H1 (cell line): Measurements from ENCODE around the gene BAZ1B. TPM values are rescaled to one million over a fixed set of nuclear protein-coding genes. Genes with fewer than 3 reads are reported as not detected.
A peak's percentile ranks its signal among the peaks of the same experiment; 100 is the strongest.

Experiments
- CTCF ChIA-PET: fragments of 300-600 bp; sonication (Branson Sonifier 250); formaldehyde crosslinking; loops from one replicate; lab custom pipeline; 2021; ENCODE audit not compliant: partially characterized antibody; lab: Charles Lee
- POLR2A ChIA-PET: fragments of 300-600 bp; sonication (Branson Sonifier 250); formaldehyde crosslinking; loops from one replicate; lab custom pipeline; 2021; ENCODE audit warnings: inconsistent platforms; ENCODE audit not compliant: partially characterized antibody; lab: Charles Lee
- DNase-seq, 2 experiments: peaks; one replicate each; pipeline versions ENCODE4 v3.0.0 to v3.0.0-alpha.2; 2010 to 2022; ENCODE audit warnings: low spot score in 2 of 2, low read depth in 1 of 2, mixed read lengths in 1 of 2
- FAIRE-seq: peaks from 2 replicates; lab custom pipeline; 2011; peaks lifted over from hg19 to GRCh38; lab: Jason Lieb, UNC
- H2AFZ ChIP-seq: 2 replicates; pipeline ENCODE4 v1.8.1; 2012; ENCODE audit warnings: low read length, inconsistent platforms
- H2AK5ac ChIP-seq: 2 replicates; pipeline ENCODE4 v1.6.1; 2013; ENCODE audit warnings: low read depth, low read length
- H2BK120ac ChIP-seq: replicated peaks from 2 replicates; pipeline ENCODE3; 2013; ENCODE audit warnings: low read depth, low read length, inconsistent platforms
- H2BK12ac ChIP-seq: 2 replicates; pipeline ENCODE4 v1.6.1; 2013; ENCODE audit warnings: low read depth, low read length
- H2BK15ac ChIP-seq: 2 replicates; pipeline ENCODE4 v1.6.1; 2013; ENCODE audit warnings: low read length
- H2BK20ac ChIP-seq: 2 replicates; pipeline ENCODE4 v1.6.1; 2013; ENCODE audit warnings: low read length
- H2BK5ac ChIP-seq: 2 replicates; pipeline ENCODE4 v1.6.1; 2013; ENCODE audit warnings: low read depth, low read length
- H3K14ac ChIP-seq: 2 replicates; pipeline ENCODE4 v1.6.1; 2013; ENCODE audit warnings: inconsistent platforms; ENCODE audit not compliant: insufficient read length
- H3K18ac ChIP-seq: 2 replicates; pipeline ENCODE4 v1.6.1; 2013; ENCODE audit warnings: low read length; ENCODE audit errors: extremely low read depth
- H3K23ac ChIP-seq: 2 replicates; pipeline ENCODE4 v1.6.1; 2013; ENCODE audit warnings: inconsistent platforms; ENCODE audit not compliant: insufficient read length
- H3K23me2 ChIP-seq: 2 replicates; pipeline ENCODE4 v1.6.1; 2013; ENCODE audit warnings: low read depth, low read length
- H3K27ac ChIP-seq: 2 replicates; pipeline ENCODE4 v1.6.1; 2011; ENCODE audit warnings: low read depth, low read length, inconsistent platforms
- H3K27me3 ChIP-seq, 4 experiments: replicated peaks in 1 of 4; 1 replicate in 1 of 4; 2 replicates in 3 of 4; pipeline versions ENCODE4 v1.6.1 to v1.8.1; 2011 to 2013; ENCODE audit warnings: low read length in 3 of 4, mild to moderate bottlenecking in 3 of 4, inconsistent platforms in 2 of 4, mixed read lengths in 2 of 4, moderate library complexity in 1 of 4; ENCODE audit not compliant: control insufficient read depth in 3 of 4, insufficient read depth in 3 of 4; ENCODE audit errors: extremely low read depth in 1 of 4
- H3K36me3 ChIP-seq, 4 experiments: 2 replicates each; pipeline versions ENCODE4 v1.6.1 to v1.8.1; 2011 to 2013; ENCODE audit warnings: mild to moderate bottlenecking in 4 of 4, low read length in 3 of 4, moderate library complexity in 2 of 4, control low read depth in 1 of 4, inconsistent platforms in 1 of 4; ENCODE audit not compliant: insufficient read depth in 4 of 4, control insufficient read depth in 2 of 4
- H3K4ac ChIP-seq: replicated peaks from 2 replicates; pipeline ENCODE3; 2013; ENCODE audit warnings: low read length, low read depth, mixed read lengths, inconsistent platforms; ENCODE audit not compliant: insufficient read length
- H3K4me1 ChIP-seq, 4 experiments: replicated peaks in 1 of 4; 1 replicate in 1 of 4; 2 replicates in 3 of 4; pipeline versions ENCODE4 v1.6.1 to v1.8.1; 2011 to 2013; ENCODE audit warnings: low read length in 3 of 4, inconsistent platforms in 2 of 4, mixed read lengths in 1 of 4; ENCODE audit not compliant: insufficient read depth in 4 of 4, control insufficient read depth in 3 of 4
- H3K4me2 ChIP-seq, 2 experiments: 2 replicates each; pipeline versions ENCODE4 v1.6.1 to v1.8.1; 2011 to 2013; ENCODE audit warnings: low read depth in 2 of 2, low read length in 2 of 2, control low read depth in 1 of 2, inconsistent platforms in 1 of 2, mild to moderate bottlenecking in 1 of 2; ENCODE audit not compliant: insufficient read depth in 1 of 2
- H3K4me3 ChIP-seq, 4 experiments: fragments of 200-600, 300-600 bp in 1 of 4; sonication (generic), shearing (Covaris generic), sonication (Bioruptor Twin) in 1 of 4; 2 replicates each; pipeline versions ENCODE4 v1.5.1 to v1.8.1; 2011 to 2016; ENCODE audit warnings: low read length in 4 of 4, low read depth in 3 of 4, control low read depth in 2 of 4, inconsistent platforms in 2 of 4, mild to moderate bottlenecking in 2 of 4, mixed read lengths in 1 of 4, moderate library complexity in 1 of 4; ENCODE audit not compliant: insufficient read depth in 2 of 4; ENCODE audit errors: extremely low read depth in 1 of 4
- H3K56ac ChIP-seq: replicated peaks from 2 replicates; pipeline ENCODE3; 2013; ENCODE audit warnings: low read depth, mild to moderate bottlenecking, mixed read lengths, low read length, inconsistent platforms; ENCODE audit not compliant: insufficient read length
- H3K79me1 ChIP-seq: 2 replicates; pipeline ENCODE4 v1.6.1; 2013; ENCODE audit warnings: low read depth, low read length, control low read depth
- H3K79me2 ChIP-seq, 2 experiments: 2 replicates each; pipeline versions ENCODE4 v1.6.1 to v1.8.1; 2012 to 2013; ENCODE audit warnings: low read length in 2 of 2, mild to moderate bottlenecking in 2 of 2, inconsistent platforms in 1 of 2; ENCODE audit not compliant: insufficient read depth in 2 of 2, control insufficient read depth in 1 of 2
- H3K9ac ChIP-seq, 4 experiments: replicated peaks in 1 of 4; 1 replicate in 1 of 4; 2 replicates in 3 of 4; pipeline versions ENCODE4 v1.6.1 to v1.8.1; 2011 to 2013; ENCODE audit warnings: low read depth in 3 of 4, low read length in 3 of 4, control low read depth in 2 of 4, mild to moderate bottlenecking in 2 of 4, moderate library complexity in 2 of 4, inconsistent platforms in 1 of 4; ENCODE audit errors: extremely low read depth in 1 of 4
- H3K9me3 ChIP-seq, 2 experiments: 2 replicates each; pipeline versions ENCODE4 v1.6.1 to v1.8.1; 2012 to 2013; ENCODE audit warnings: mild to moderate bottlenecking in 2 of 2, moderate library complexity in 2 of 2, control low read depth in 1 of 2, inconsistent platforms in 1 of 2, low read depth in 1 of 2, low read length in 1 of 2, mixed read lengths in 1 of 2; ENCODE audit not compliant: insufficient read depth in 2 of 2
- H4K20me1 ChIP-seq, 2 experiments: replicated peaks in 1 of 2; 2 replicates each; pipeline versions ENCODE3 to v1.8.1; 2011 to 2013; ENCODE audit warnings: inconsistent platforms in 2 of 2, low read length in 2 of 2, mild to moderate bottlenecking in 1 of 2; ENCODE audit not compliant: insufficient read depth in 2 of 2, control insufficient read depth in 1 of 2
- H4K5ac ChIP-seq: 2 replicates; pipeline ENCODE4 v1.6.1; 2013; ENCODE audit warnings: low read length, low read depth, mixed read lengths, inconsistent platforms; ENCODE audit not compliant: insufficient read length
- H4K8ac ChIP-seq: 2 replicates; pipeline ENCODE4 v1.8.0; 2013; ENCODE audit warnings: mild to moderate bottlenecking, moderate library complexity, low read length, inconsistent platforms; ENCODE audit not compliant: insufficient read depth; ENCODE audit errors: extremely low read depth
- H4K91ac ChIP-seq: replicated peaks from 2 replicates; pipeline ENCODE3; 2013; ENCODE audit warnings: low read length, mixed read lengths, inconsistent platforms; ENCODE audit not compliant: insufficient read length
- FOSL1 ChIP-seq: IDR thresholded peaks from 2 replicates; pipeline ENCODE4 v1.6.1; 2011; ENCODE audit warnings: mild to moderate bottlenecking, low read depth, low read length, moderate library complexity; ENCODE audit not compliant: insufficient read depth
- HDAC2 ChIP-seq, 2 experiments: fragments of 300-600 bp in 1 of 2; sonication (generic) in 1 of 2; IDR thresholded peaks; 2 replicates each; pipeline ENCODE4 v1.6.1; 2011 to 2012; ENCODE audit warnings: low read depth in 2 of 2, low read length in 2 of 2, mild to moderate bottlenecking in 2 of 2, moderate library complexity in 2 of 2, borderline replicate concordance in 1 of 2, inconsistent platforms in 1 of 2
- RNF2 ChIP-seq: fragments of 200-900, 300-1000 bp; sonication (generic); IDR thresholded peaks from 2 replicates; pipeline ENCODE4 v1.7.1; 2016; ENCODE audit warnings: borderline replicate concordance, low read depth, mild to moderate bottlenecking, antibody characterized with exemption, low read length; ENCODE audit not compliant: poor library complexity, severe bottlenecking; ENCODE audit errors: missing control alignments
- SIX5 ChIP-seq: IDR thresholded peaks from 2 replicates; pipeline ENCODE4 v1.6.1; 2011; ENCODE audit warnings: mild to moderate bottlenecking, low read depth, low read length
- TEAD4 ChIP-seq: IDR thresholded peaks from 2 replicates; pipeline ENCODE4 v1.6.1; 2012; ENCODE audit warnings: low read depth, low read length, inconsistent platforms, mixed read lengths
- WGBS, 2 experiments: shearing (Covaris generic) in 1 of 2; methylation state at CpG; one replicate each; pipeline versions ENCODE4 v1.1.6 to v1.1.7; 2013 to 2015; ENCODE audit warnings: low lambda C conversion rate in 2 of 2, mixed read lengths in 2 of 2, inconsistent platforms in 1 of 2, low coverage in 1 of 2, missing lambda C conversion rate in 1 of 2; ENCODE audit not compliant: insufficient replicate concordance in 2 of 2, insufficient coverage in 1 of 2, insufficient read length in 1 of 2; ENCODE audit errors: extremely low coverage in 1 of 2, missing lambda C conversion rate in 1 of 2; 5-methylcytosine and 5-hydroxymethylcytosine counted together
- polyA plus RNA-seq, 7 experiments: library from polyadenylated mRNA; depleted of rRNA in 3 of 7; stranded (reverse) in 5 of 7; unstranded in 2 of 7; fragments of >200 nt in 5 of 7; fragments of 200-250 nt in 2 of 7; gene quantifications; 1 replicate in 5 of 7; 2 replicates in 1 of 7; 4 replicates in 1 of 7; pipeline versions ENCODE4 v1.2.1 to v1.2.3, GENCODE V29; 2011 to 2013; ENCODE audit warnings: missing spikeins in 2 of 7, mixed read lengths in 2 of 7
- total RNA-seq: library from RNA; stranded (reverse); fragmentation: NEBNext Ultra II Directional; extraction: Animal tissue kit (Norgen Biotek cat#: 25700); gene quantifications from 2 replicates; pipeline ENCODE4 v1.2.1, GENCODE V29; 2021

The BAZ1B gene
- total and polyA plus RNA-seq, 2 of the 8 experiments (the other 6 are each of a cell fraction or from before 2014, with no cell fraction given) = 21.0 to 86.8 TPM

- peaks cover 0 to 18% (median 12%) of the 10 kb centered on the region in 4 experiments; a peak in 6 of 7 replicates for H3K4me1 ChIP-seq
- peak overlapping the region; percentile 7; the same call in 1 of the 2 replicates for H3K18ac ChIP-seq
- no peak overlapping the region for H4K91ac ChIP-seq
- H2BK15ac ChIP-seq = no peak overlapping the region
- no peak overlapping the region for H2BK12ac ChIP-seq
- peaks cover 0 to 8% of the 10 kb centered on the region in 2 experiments; a peak in 2 of 4 replicates for H3K9me3 ChIP-seq
- H3K23ac ChIP-seq = no peak overlapping the region
- H2BK5ac ChIP-seq = no peak overlapping the region
- H2BK20ac ChIP-seq = 0 out of 2 replicates have a peak overlapping the region, but pooled peaks have one; percentile 32
- no peak for TF ChIP-seq RNF2
- TF ChIP-seq TEAD4 = no peak
- no peak for TF ChIP-seq FOSL1
- no peak for TF ChIP-seq HDAC2 (IDR thresholded peaks at IDR 0.05; ENCODE audit: borderline replicate concordance in 1 of 2, low read depth in 2 of 2, low read length in 2 of 2)
- TF ChIP-seq SIX5 = no peak
- H2AK5ac ChIP-seq = no peak overlapping the region
- H3K4me3 ChIP-seq = peak overlapping the region in 1 of 4 experiments; percentile 46; a peak in 1 of 8 replicates
- 88% methylated on average over 5 of the region's 6 CpGs; no CpG with 5 or more reads in 1 of the 2 experiments for WGBS, 2 experiments
- H2BK120ac ChIP-seq = peak overlapping the region; percentile 43
- H2AFZ ChIP-seq = no peak overlapping the region
- H4K5ac ChIP-seq = no peak overlapping the region
- H3K56ac ChIP-seq = no peak overlapping the region
- no peak overlapping the region for H3K4ac ChIP-seq
- no peaks in the 10 kb centered on the region for H3K79me2 ChIP-seq
- DNase-seq (no peak), FAIRE-seq (no peak)
- no peak overlapping the region for H3K9ac ChIP-seq
- peak overlapping the region; percentile 59 to 63; a peak in 3 of 4 replicates for H3K4me2 ChIP-seq
- peaks cover 6 to 11% (median 10%) of the 10 kb centered on the region in 4 experiments for H3K27me3 ChIP-seq
- ChIA-PET CTCF (interaction anchor here (0.6 to 0.9 kb wide), 2 partner anchors 57 to 88 kb away, joined by 3 read pairs; no protein-coding TSS in a partner anchor), POLR2A (interaction anchor here (0.6 to 1.8 kb wide), 3 partner anchors 9 to 247 kb away, joined by 3 to 7 read pairs (median 6); no protein-coding TSS in a partner anchor)
- H3K27ac ChIP-seq = no peak overlapping the region
- H3K79me1 ChIP-seq = no peaks in the 10 kb centered on the region
- no peaks in the 10 kb centered on the region for H3K36me3 ChIP-seq
- peaks cover 10% of the 10 kb centered on the region; the same call in 1 of the 2 replicates for H3K23me2 ChIP-seq
- H4K20me1 ChIP-seq = peaks cover 0 to 10% of the 10 kb centered on the region in 2 experiments
- H3K14ac ChIP-seq = no peak overlapping the region
- H4K8ac ChIP-seq = no peak overlapping the region; the same call in 1 of the 2 replicates
These were observed 92.2 kb downstream of the BAZ1B start for GRCh38 chr7:73429622-73430505.
